Thymus (tissue), 11 donors: Measurements from ENCODE around the gene VPS25. TPM values are rescaled to one million over a fixed set of nuclear protein-coding genes. Genes with fewer than 3 reads are reported as not detected.

Source experiments
- DNase-seq, 9 donors: peaks; one replicate each; pipeline ENCODE4 v3.0.0-alpha.2; 2013; ENCODE audit warnings: low spot score in 9 of 9, low read depth in 6 of 9, missing footprints in 1 of 9
- H3K27ac ChIP-seq, 2 donors: one replicate each; pipeline ENCODE4 v1.5.1; 2013; ENCODE audit warnings: control low read depth in 1 of 2, low read depth in 1 of 2, low read length in 1 of 2, mild to moderate bottlenecking in 1 of 2, moderate library complexity in 1 of 2
- H3K27me3 ChIP-seq, 2 donors: one replicate each; pipeline ENCODE4 v1.5.1; 2013; ENCODE audit warnings: low read length in 1 of 2; ENCODE audit not compliant: control insufficient read depth in 2 of 2, insufficient read depth in 1 of 2
- H3K36me3 ChIP-seq, 2 donors: one replicate each; pipeline ENCODE4 v1.5.1; 2013; ENCODE audit warnings: low read length in 1 of 2, mild to moderate bottlenecking in 1 of 2, moderate library complexity in 1 of 2; ENCODE audit not compliant: control insufficient read depth in 2 of 2, insufficient read depth in 2 of 2
- H3K4me1 ChIP-seq, 2 donors: one replicate each; pipeline ENCODE4 v1.5.1; 2013; ENCODE audit warnings: low read length in 2 of 2; ENCODE audit not compliant: control insufficient read depth in 2 of 2, insufficient read depth in 2 of 2
- H3K4me3 ChIP-seq, 2 donors: one replicate each; pipeline ENCODE4 v1.5.1; 2013; ENCODE audit warnings: low read length in 2 of 2, control low read depth in 1 of 2, mild to moderate bottlenecking in 1 of 2
- H3K9me3 ChIP-seq, 2 donors: one replicate each; pipeline ENCODE4 v1.5.1; 2013; ENCODE audit warnings: low read length in 1 of 2, mild to moderate bottlenecking in 1 of 2; ENCODE audit not compliant: control insufficient read depth in 2 of 2, insufficient read depth in 1 of 2
- WGBS: extraction: QIAGEN DNeasy Blood & Tissue Kit; methylation state at CpG from one replicate; pipeline ENCODE4 v1.1.7; 2013; 5-methylcytosine and 5-hydroxymethylcytosine counted together
- polyA plus RNA-seq: library from polyadenylated mRNA; stranded (reverse); fragments of 200-250 nt; gene quantifications from one replicate; pipeline ENCODE4 v1.2.3, GENCODE V29; 2013
- total RNA-seq: library from RNA; stranded (reverse); fragments of 120-200 nt; gene quantifications from one replicate; pipeline ENCODE4 v1.2.4, GENCODE V29; 2013
- donor health status: healthy.

The VPS25 gene
- total and polyA plus RNA-seq, 2 donors = 58.3 to 75.0 TPM

- H3K4me1 ChIP-seq = peaks cover 0 to 8% of the 10 kb centered on the region in 2 donors
- H3K9me3 ChIP-seq = peaks cover 0 to 22% of the 10 kb centered on the region in 2 donors
- peaks cover 7 to 10% of the 10 kb centered on the region in 2 donors for H3K36me3 ChIP-seq
- no peak for DNase-seq
- H3K27me3 ChIP-seq = peaks cover 64 to 96% of the 10 kb centered on the region in 2 donors
- 13% methylated on average over 22 of the region's 22 CpGs for WGBS
- H3K27ac ChIP-seq = no peak overlapping the region
- H3K4me3 ChIP-seq = no peak overlapping the region
These were observed 10.5 kb downstream of the VPS25 start for GRCh38 chr17:42783791-42784138.

GRCh38 chr17:42784409-42784808 lies 11.2 kb downstream of the VPS25 start:
- no peak for DNase-seq
- H3K27ac ChIP-seq = no peak overlapping the region
- H3K36me3 ChIP-seq = peaks cover 1 to 3% of the 10 kb centered on the region in 2 donors
- H3K27me3 ChIP-seq = peaks cover 64 to 99% of the 10 kb centered on the region in 2 donors
- 10% methylated on average over 25 of the region's 25 CpGs for WGBS
- peaks cover 0 to 22% of the 10 kb centered on the region in 2 donors for H3K9me3 ChIP-seq
- peaks cover 0 to 8% of the 10 kb centered on the region in 2 donors for H3K4me1 ChIP-seq
- no peak overlapping the region for H3K4me3 ChIP-seq

GRCh38 chr17:42784811-42785592 lies 11.8 kb downstream of the VPS25 start:
- H3K9me3 ChIP-seq = peaks cover 0 to 22% of the 10 kb centered on the region in 2 donors
- DNase-seq = no peak
- peaks cover 0 to 8% of the 10 kb centered on the region in 2 donors for H3K4me1 ChIP-seq
- WGBS = 11% methylated on average over 52 of the region's 52 CpGs
- H3K27ac ChIP-seq = no peak overlapping the region
- H3K27me3 ChIP-seq = peaks cover 63 to 97% of the 10 kb centered on the region in 2 donors
- no peaks in the 10 kb centered on the region for H3K36me3 ChIP-seq
- no peak overlapping the region for H3K4me3 ChIP-seq

- no peak overlapping the region for H3K4me3 ChIP-seq
- no peak overlapping the region for H3K27ac ChIP-seq
- no peaks in the 10 kb centered on the region for H3K4me1 ChIP-seq
- DNase-seq = no peak
- 96% methylated on average over 11 of the region's 11 CpGs for WGBS
- no peaks in the 10 kb centered on the region for H3K36me3 ChIP-seq
- peaks cover 0 to 17% of the 10 kb centered on the region in 2 donors for H3K9me3 ChIP-seq
- peaks cover 45 to 79% of the 10 kb centered on the region in 2 donors for H3K27me3 ChIP-seq
These were observed 14.0 kb downstream of the VPS25 start for GRCh38 chr17:42787266-42787665.

- H3K36me3 ChIP-seq = peaks cover 4 to 5% of the 10 kb centered on the region in 2 donors
- H3K27ac ChIP-seq = no peak overlapping the region
- H3K4me1 ChIP-seq = peaks cover 0 to 3% of the 10 kb centered on the region in 2 donors
- H3K9me3 ChIP-seq = no peaks in the 10 kb centered on the region
- H3K27me3 ChIP-seq = peaks cover 2 to 32% of the 10 kb centered on the region in 2 donors
- H3K4me3 ChIP-seq = no peak overlapping the region
- 81% methylated on average over 2 of the region's 2 CpGs for WGBS
- DNase-seq = no peak
These were observed 18.7 kb downstream of the VPS25 start for GRCh38 chr17:42791948-42792347.

GRCh38 chr17:42792545-42792944 lies 19.3 kb downstream of the VPS25 start:
- no peak overlapping the region for H3K27ac ChIP-seq
- 87% methylated on average over 5 of the region's 5 CpGs for WGBS
- peaks cover under 1 to 8% of the 10 kb centered on the region in 2 donors for H3K4me1 ChIP-seq

GRCh38 chr17:42795061-42795460 lies 21.8 kb downstream of the VPS25 start:
- DNase-seq = no peak
- H3K27ac ChIP-seq = no peak overlapping the region
- 33% methylated on average over 4 of the region's 4 CpGs for WGBS
- H3K36me3 ChIP-seq = peaks cover 4 to 8% of the 10 kb centered on the region in 2 donors
- H3K9me3 ChIP-seq = no peaks in the 10 kb centered on the region
- H3K27me3 ChIP-seq = peaks cover 2 to 4% of the 10 kb centered on the region in 2 donors
- H3K4me1 ChIP-seq = peaks cover 10 to 22% of the 10 kb centered on the region in 2 donors
- no peak overlapping the region for H3K4me3 ChIP-seq

More at GRCh38 chr17:42792545-42792944, 19.3 kb downstream of the VPS25 start:
- H3K36me3 ChIP-seq = peaks cover 4 to 8% of the 10 kb centered on the region in 2 donors
- H3K4me3 ChIP-seq = no peak overlapping the region
- peaks cover 2 to 26% of the 10 kb centered on the region in 2 donors for H3K27me3 ChIP-seq
- H3K9me3 ChIP-seq = no peaks in the 10 kb centered on the region
- DNase-seq = no peak

GRCh38 chr17:42795465-42795864 lies 22.2 kb downstream of the VPS25 start:
- no peak overlapping the region for H3K4me3 ChIP-seq
- no peak overlapping the region for H3K27ac ChIP-seq
- H3K4me1 ChIP-seq = peaks cover 10 to 22% of the 10 kb centered on the region in 2 donors
- peaks cover 0 to 4% of the 10 kb centered on the region in 2 donors for H3K27me3 ChIP-seq
- no peaks in the 10 kb centered on the region for H3K9me3 ChIP-seq
- 97% methylated on average over 10 of the region's 10 CpGs for WGBS
- DNase-seq = no peak
- peaks cover 4 to 8% of the 10 kb centered on the region in 2 donors for H3K36me3 ChIP-seq

GRCh38 chr17:42796066-42796758 lies 23.0 kb downstream of the VPS25 start:
- Histone ChIP-seq H3K9me3 (no peaks in the 10 kb centered on the region), H3K4me1 (peaks cover 10 to 22% of the 10 kb centered on the region in 2 donors), H3K27ac (no peak overlapping the region), H3K27me3 (no peaks in the 10 kb centered on the region), H3K36me3 (peaks cover 4 to 8% of the 10 kb centered on the region in 2 donors), H3K4me3 (no peak overlapping the region)
- 98% methylated on average over 18 of the region's 18 CpGs for WGBS
- DNase-seq = no peak
